KMS-11 (cell line): ENCODE results near the gene ARMH3.

ENCODE experiments used
- H2AFZ ChIP-seq: fragments of 200-600 bp; sonication (generic); 2 replicates; pipeline ENCODE4 v1.6.1; 2016; ENCODE audit warnings: antibody characterized with exemption, mixed run types, low read depth
- H3K27ac ChIP-seq: fragments of 200-600 bp; sonication (generic); 2 replicates; pipeline ENCODE4 v1.6.1; 2016; ENCODE audit warnings: mild to moderate bottlenecking, mixed run types
- H3K27me3 ChIP-seq: fragments of 200-600 bp; sonication (generic); 2 replicates; pipeline ENCODE4 v1.6.1; 2017; ENCODE audit warnings: mild to moderate bottlenecking, low read depth, mixed run types, moderate library complexity; ENCODE audit not compliant: insufficient read depth
- H3K36me3 ChIP-seq: fragments of 200-600 bp; sonication (generic); 2 replicates; pipeline ENCODE4 v1.6.1; 2017; ENCODE audit warnings: mild to moderate bottlenecking, mixed run types; ENCODE audit not compliant: insufficient read depth
- H3K4me1 ChIP-seq: fragments of 200-600 bp; sonication (generic); 2 replicates; pipeline ENCODE4 v1.6.1; 2016; ENCODE audit warnings: mild to moderate bottlenecking, low read depth, mixed run types; ENCODE audit not compliant: poor library complexity, severe bottlenecking
- H3K4me2 ChIP-seq: fragments of 200-600 bp; sonication (generic); 2 replicates; pipeline ENCODE4 v1.7.0; 2016; ENCODE audit warnings: mild to moderate bottlenecking, mixed run types
- H3K4me3 ChIP-seq: fragments of 200-600 bp; sonication (generic); IDR thresholded peaks from 2 replicates; pipeline ENCODE4 v1.6.1; 2017; ENCODE audit warnings: low read depth, low read length, mixed read lengths; ENCODE audit not compliant: insufficient read depth
- H3K79me2 ChIP-seq: fragments of 200-600 bp; sonication (generic); 2 replicates; pipeline ENCODE4 v1.6.1; 2016; ENCODE audit warnings: low read depth, mixed run types; ENCODE audit not compliant: insufficient read depth
- H3K9ac ChIP-seq: fragments of 200-600 bp; sonication (generic); 2 replicates; pipeline ENCODE4 v1.6.1; 2016; ENCODE audit warnings: mild to moderate bottlenecking, mixed run types
- H4K20me1 ChIP-seq: fragments of 200-600 bp; sonication (generic); 2 replicates; pipeline ENCODE4 v1.6.1; 2016; ENCODE audit warnings: mild to moderate bottlenecking, mixed run types; ENCODE audit not compliant: insufficient read depth
- TF ChIP-seq, protein P1 (sequence below): fragments of 200-600 bp; sonication (generic); conservative IDR thresholded peaks from 2 replicates; pipeline ENCODE4 v1.6.1; 2017; ENCODE audit warnings: low read depth, mild to moderate bottlenecking, antibody characterized with exemption, low read length, moderate library complexity, mixed read lengths

The ARMH3 gene

GRCh38 chr10:101940916-101941315, 115.1 kb downstream of the ARMH3 start:
- H3K4me1 ChIP-seq = peaks cover 5% of the 10 kb centered on the region
- no peak overlapping the region for H3K4me2 ChIP-seq
- no peaks in the 10 kb centered on the region for H4K20me1 ChIP-seq

GRCh38 chr10:101939729-101940128, 116.2 kb downstream of the ARMH3 start:
- H3K9ac ChIP-seq = no peak overlapping the region
- H3K4me2 ChIP-seq = no peak overlapping the region
- no peaks in the 10 kb centered on the region for H4K20me1 ChIP-seq
- TF ChIP-seq, protein P1, sequence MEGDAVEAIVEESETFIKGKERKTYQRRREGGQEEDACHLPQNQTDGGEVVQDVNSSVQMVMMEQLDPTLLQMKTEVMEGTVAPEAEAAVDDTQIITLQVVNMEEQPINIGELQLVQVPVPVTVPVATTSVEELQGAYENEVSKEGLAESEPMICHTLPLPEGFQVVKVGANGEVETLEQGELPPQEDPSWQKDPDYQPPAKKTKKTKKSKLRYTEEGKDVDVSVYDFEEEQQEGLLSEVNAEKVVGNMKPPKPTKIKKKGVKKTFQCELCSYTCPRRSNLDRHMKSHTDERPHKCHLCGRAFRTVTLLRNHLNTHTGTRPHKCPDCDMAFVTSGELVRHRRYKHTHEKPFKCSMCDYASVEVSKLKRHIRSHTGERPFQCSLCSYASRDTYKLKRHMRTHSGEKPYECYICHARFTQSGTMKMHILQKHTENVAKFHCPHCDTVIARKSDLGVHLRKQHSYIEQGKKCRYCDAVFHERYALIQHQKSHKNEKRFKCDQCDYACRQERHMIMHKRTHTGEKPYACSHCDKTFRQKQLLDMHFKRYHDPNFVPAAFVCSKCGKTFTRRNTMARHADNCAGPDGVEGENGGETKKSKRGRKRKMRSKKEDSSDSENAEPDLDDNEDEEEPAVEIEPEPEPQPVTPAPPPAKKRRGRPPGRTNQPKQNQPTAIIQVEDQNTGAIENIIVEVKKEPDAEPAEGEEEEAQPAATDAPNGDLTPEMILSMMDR = no peak
- no peaks in the 10 kb centered on the region for H3K36me3 ChIP-seq
- no peaks in the 10 kb centered on the region for H3K79me2 ChIP-seq
- H3K27me3 ChIP-seq = no peaks in the 10 kb centered on the region
- no peak overlapping the region for H3K27ac ChIP-seq
- peaks cover 5% of the 10 kb centered on the region for H3K4me1 ChIP-seq
- H2AFZ ChIP-seq = no peak overlapping the region
- H3K4me3 ChIP-seq = no peak overlapping the region

More at GRCh38 chr10:101940916-101941315, 115.1 kb downstream of the ARMH3 start:
- H3K4me3 ChIP-seq = no peak overlapping the region
- no peaks in the 10 kb centered on the region for H3K79me2 ChIP-seq
- no peak overlapping the region for H2AFZ ChIP-seq
- no peak overlapping the region for H3K9ac ChIP-seq
- H3K27me3 ChIP-seq = no peaks in the 10 kb centered on the region
- H3K27ac ChIP-seq = no peak overlapping the region
- TF ChIP-seq, protein P1 = no peak
- H3K36me3 ChIP-seq = no peaks in the 10 kb centered on the region

GRCh38 chr10:101939008-101939648, 116.8 kb downstream of the ARMH3 start:
- Histone ChIP-seq H3K36me3 (no peaks in the 10 kb centered on the region), H3K4me1 (peaks cover 5% of the 10 kb centered on the region), H3K9ac (no peak overlapping the region), H3K27me3 (no peaks in the 10 kb centered on the region), H3K4me3 (no peak overlapping the region), H3K27ac (no peak overlapping the region), H3K79me2 (no peaks in the 10 kb centered on the region), H4K20me1 (no peaks in the 10 kb centered on the region), H2AFZ (no peak overlapping the region), H3K4me2 (no peak overlapping the region)
- TF ChIP-seq, protein P1 = no peak

DNA sequence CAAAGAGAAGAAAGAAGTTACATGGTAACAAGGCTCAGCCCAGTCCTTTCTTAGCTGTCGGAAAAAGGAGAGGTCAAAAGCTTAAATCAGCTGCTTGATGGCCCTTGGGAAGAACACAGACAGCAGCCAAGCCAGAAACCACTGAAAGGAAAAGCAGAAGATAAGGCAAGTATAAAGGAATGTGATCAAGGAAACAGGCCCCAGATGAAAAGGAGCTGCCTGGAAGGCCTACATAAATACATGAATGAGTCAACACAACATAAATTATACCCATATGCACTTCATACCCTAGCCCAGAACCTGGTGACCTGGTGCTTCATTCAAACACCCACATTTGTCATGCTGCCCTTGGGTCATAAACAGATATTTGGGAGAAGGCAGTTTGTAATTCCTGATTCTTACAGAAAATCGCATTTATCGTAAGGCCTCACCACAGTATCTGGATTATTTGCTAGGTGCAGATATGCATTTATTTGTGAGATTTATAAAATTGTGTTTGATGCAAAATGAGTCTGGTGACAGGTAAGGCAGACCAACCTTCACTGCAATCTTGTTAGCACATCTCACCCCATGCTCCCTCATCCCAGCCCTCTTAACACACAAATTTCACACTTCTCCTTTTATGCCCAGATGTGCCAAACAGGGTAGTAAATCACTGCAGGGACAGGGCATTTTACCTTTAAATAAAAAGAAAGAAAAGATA, 117.5 kb downstream of the ARMH3 start:
- no peak overlapping the region for H3K4me3 ChIP-seq
- H3K9ac ChIP-seq = no peak overlapping the region
- H3K27me3 ChIP-seq = no peaks in the 10 kb centered on the region
- H2AFZ ChIP-seq = no peak overlapping the region
- no peak overlapping the region for H3K27ac ChIP-seq
- TF ChIP-seq, protein P1 = no peak
- H3K36me3 ChIP-seq = no peaks in the 10 kb centered on the region
- H3K4me1 ChIP-seq = peaks cover 5% of the 10 kb centered on the region
- no peak overlapping the region for H3K4me2 ChIP-seq
- no peaks in the 10 kb centered on the region for H4K20me1 ChIP-seq
- no peaks in the 10 kb centered on the region for H3K79me2 ChIP-seq
